ENCODE results near the gene RAD21L1.
A peak's percentile ranks its signal among the peaks of the same experiment; 100 is the strongest.

The RAD21L1 gene

GRCh38 chr20:1255675-1256074 lies 29.8 kb downstream of the RAD21L1 start:
- no peak for TF ChIP-seq CTCF (IDR thresholded peaks at IDR 0.05; ENCODE audit: unreplicated experiment in 3 of 3)
- H3K36me3 Mint-ChIP-seq (ENCODE audit: low read depth) = no peaks in the 10 kb centered on the region
- H3K4me1 Mint-ChIP-seq = peaks cover 5% of the 10 kb centered on the region
- no peak overlapping the region for H3K4me3 Mint-ChIP-seq
- H3K27me3 Mint-ChIP-seq (ENCODE audit: low read depth) = no peaks in the 10 kb centered on the region
- peaks cover 3% of the 10 kb centered on the region for H3K9me3 Mint-ChIP-seq
- no peak overlapping the region for H3K27ac Mint-ChIP-seq

DNA sequence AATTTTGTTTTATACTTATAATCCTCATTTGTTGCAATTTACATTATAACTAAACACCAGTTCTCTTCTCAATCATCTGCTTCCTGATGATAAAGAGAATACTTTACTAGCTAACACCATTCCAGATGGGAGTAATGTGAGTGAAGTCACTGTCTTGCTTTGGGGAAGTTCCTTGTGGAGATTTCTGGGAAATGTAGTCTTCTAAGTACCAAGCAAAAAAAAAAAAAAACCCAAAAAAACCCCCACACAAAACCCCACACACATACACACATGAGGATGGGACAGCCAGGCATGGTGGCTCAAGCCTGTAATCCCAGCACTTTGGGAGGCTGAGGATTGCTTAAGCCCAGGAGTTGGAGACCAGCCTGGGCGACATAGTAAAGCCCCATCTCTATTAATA lies 38.0 kb downstream of the RAD21L1 start:
- H3K27me3 Mint-ChIP-seq (ENCODE audit: low read depth) = peaks cover 2% of the 10 kb centered on the region
- H3K9me3 Mint-ChIP-seq = peaks cover 5% of the 10 kb centered on the region
- H3K36me3 Mint-ChIP-seq (ENCODE audit: low read depth) = no peaks in the 10 kb centered on the region
- no peak for TF ChIP-seq CTCF (IDR thresholded peaks at IDR 0.05; ENCODE audit: unreplicated experiment in 3 of 3)
- peak overlapping the region; percentile 6 to 51 (median 48) for H3K4me3 Mint-ChIP-seq
- peaks cover 26% of the 10 kb centered on the region for H3K4me1 Mint-ChIP-seq
- no peak overlapping the region for H3K27ac Mint-ChIP-seq

- peaks cover 5% of the 10 kb centered on the region for H3K9me3 Mint-ChIP-seq
- no peaks in the 10 kb centered on the region for H3K36me3 Mint-ChIP-seq (ENCODE audit: low read depth)
- TF ChIP-seq CTCF (IDR thresholded peaks at IDR 0.05; ENCODE audit: unreplicated experiment in 3 of 3) = no peak
- peak overlapping the region in 1 of 3 experiments; percentile 6 for H3K27ac Mint-ChIP-seq
- H3K4me1 Mint-ChIP-seq = peaks cover 26% of the 10 kb centered on the region
- H3K4me3 Mint-ChIP-seq = peak overlapping the region; percentile 61 to 83 (median 72)
- peaks cover 3% of the 10 kb centered on the region for H3K27me3 Mint-ChIP-seq (ENCODE audit: low read depth)
Measured at GRCh38 chr20:1264727-1265126, 38.9 kb downstream of the RAD21L1 start.

DNA sequence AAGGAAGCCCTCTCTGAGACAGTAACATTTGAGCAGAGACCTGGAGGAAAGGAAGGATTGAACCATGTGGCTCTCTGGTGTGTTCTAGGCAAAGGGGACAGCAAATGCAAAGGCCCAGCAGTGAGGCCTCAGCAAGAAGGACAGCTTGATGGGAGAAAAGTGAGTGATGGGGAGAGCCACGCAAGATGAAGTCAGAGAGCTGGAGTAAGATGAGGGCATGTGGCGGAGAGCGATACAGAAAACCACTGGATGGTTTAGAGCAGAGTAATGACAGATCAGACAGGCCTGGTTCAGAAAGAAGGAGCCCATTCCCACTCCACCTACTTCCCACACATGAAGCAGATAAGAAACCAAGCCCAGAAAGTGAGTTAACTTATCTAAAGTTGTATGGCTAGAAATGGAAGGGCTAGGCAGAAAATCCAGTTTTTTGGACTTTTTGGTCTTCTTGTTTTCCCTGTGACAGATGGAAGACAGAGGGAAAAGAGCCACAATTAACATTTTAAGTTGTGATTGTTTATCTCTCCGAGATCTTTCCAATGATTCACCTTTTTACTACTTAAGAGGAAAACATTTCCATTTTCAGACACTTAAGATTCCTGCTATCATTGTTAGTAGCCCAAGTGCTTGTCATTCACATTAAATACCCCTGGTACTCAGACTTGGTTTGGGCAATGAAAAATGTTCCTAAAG lies 39.5 kb downstream of the RAD21L1 start:
- peaks cover 26% of the 10 kb centered on the region for H3K4me1 Mint-ChIP-seq
- H3K36me3 Mint-ChIP-seq (ENCODE audit: low read depth) = no peaks in the 10 kb centered on the region
- peaks cover 5% of the 10 kb centered on the region for H3K9me3 Mint-ChIP-seq
- H3K27me3 Mint-ChIP-seq (ENCODE audit: low read depth) = peaks cover 3% of the 10 kb centered on the region
- no peak for TF ChIP-seq CTCF (IDR thresholded peaks at IDR 0.05; ENCODE audit: unreplicated experiment in 3 of 3)
- H3K27ac Mint-ChIP-seq = peak overlapping the region; percentile 6 to 72 (median 68)
- peak overlapping the region; percentile 80 to 85 (median 83) for H3K4me3 Mint-ChIP-seq

DNA sequence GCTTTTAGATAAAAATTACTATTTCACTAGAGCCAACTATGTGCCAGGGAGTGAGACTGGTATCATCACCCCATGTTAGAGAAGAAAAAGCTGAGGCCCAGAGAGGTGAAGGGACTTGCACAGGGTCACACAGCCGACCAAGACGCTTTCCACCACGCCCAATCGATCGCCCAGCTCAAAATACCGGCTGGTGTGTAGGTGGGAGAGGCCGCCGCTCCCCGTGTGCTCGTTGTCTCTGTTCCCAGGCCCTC lies 40.0 kb downstream of the RAD21L1 start:
- H3K9me3 Mint-ChIP-seq = peaks cover 4% of the 10 kb centered on the region
- H3K27me3 Mint-ChIP-seq (ENCODE audit: low read depth) = peaks cover 3% of the 10 kb centered on the region
- H3K36me3 Mint-ChIP-seq (ENCODE audit: low read depth) = no peaks in the 10 kb centered on the region
- peak overlapping the region; percentile 80 to 85 (median 83) for H3K4me3 Mint-ChIP-seq
- TF ChIP-seq CTCF (IDR thresholded peaks at IDR 0.05; ENCODE audit: unreplicated experiment in 3 of 3) = no peak
- H3K27ac Mint-ChIP-seq = peak overlapping the region; percentile 68 to 72 (median 69)
- H3K4me1 Mint-ChIP-seq = peaks cover 26% of the 10 kb centered on the region
